GM12891 (cell line): Measurements from ENCODE around the gene PDE6B.

Experiments used
- PAX5 ChIP-seq: IDR thresholded peaks from 2 replicates; pipeline ENCODE4 v1.6.1; 2011; ENCODE audit warnings: low read length, moderate library complexity, mild to moderate bottlenecking; ENCODE audit not compliant: insufficient read depth, severe bottlenecking
- POLR2A ChIP-seq: IDR thresholded peaks from 2 replicates; pipeline ENCODE4 v1.6.1; 2011; ENCODE audit warnings: low read depth, low read length, control low read depth
- POLR2AphosphoS5 ChIP-seq: IDR thresholded peaks from 2 replicates; pipeline ENCODE4 v1.6.1; 2011; ENCODE audit warnings: low read depth, low read length, control low read depth
- POU2F2 ChIP-seq: IDR thresholded peaks from 2 replicates; pipeline ENCODE4 v1.6.1; 2011; ENCODE audit warnings: low read depth, mild to moderate bottlenecking, control low read depth, low read length, moderate library complexity
- SPI1 ChIP-seq: IDR thresholded peaks from 2 replicates; pipeline ENCODE4 v1.6.1; 2011; ENCODE audit warnings: low read depth, low read length, control low read depth
- TAF1 ChIP-seq: IDR thresholded peaks from 2 replicates; pipeline ENCODE4 v1.6.1; 2011; ENCODE audit warnings: low read depth, low read length, control low read depth

GRCh38 chr4:667545-667925 is 42.2 kb downstream of the PDE6B start:
- TF ChIP-seq POLR2AphosphoS5 (no peak), TAF1 (no peak), POLR2A (no peak), PAX5 (no peak), SPI1 (no peak), POU2F2 (no peak)
